Esophagus muscularis mucosa (tissue), 3 donors: ENCODE results near the gene DACT3.

Experiments used
- CTCF ChIP-seq, 3 experiments: fragments of 200-600 bp in 2 of 3; fragments of 450-650 bp in 1 of 3; sonication (generic) in 2 of 3; IDR thresholded peaks; one replicate each; pipeline ENCODE4 v1.5.1; 2017 to 2019; ENCODE audit warnings: antibody characterized with exemption in 3 of 3, mild to moderate bottlenecking in 2 of 3, moderate library complexity in 1 of 3
- POLR2A ChIP-seq: fragments of 450-650 bp; IDR thresholded peaks from one replicate; pipeline ENCODE4 v1.6.1; 2017; ENCODE audit warnings: antibody characterized with exemption, moderate library complexity, mild to moderate bottlenecking, low read depth
- POLR2AphosphoS5 ChIP-seq, 2 donors: sonication (generic); formaldehyde crosslinking; IDR thresholded peaks; one replicate each; pipeline ENCODE4 v1.6.1; 2017; ENCODE audit warnings: antibody characterized with exemption in 2 of 2

- TF ChIP-seq CTCF (IDR thresholded peaks at IDR 0.05) = no peak
- no peak for TF ChIP-seq POLR2A
- TF ChIP-seq POLR2AphosphoS5 (IDR thresholded peaks at IDR 0.05) = no peak
Measured at GRCh38 chr19:46626446-46626845, 34.5 kb downstream of the DACT3 start.
